ENCODE data around the gene PROB1. TPM values are rescaled to one million over a fixed set of nuclear protein-coding genes. Genes with fewer than 3 reads are reported as not detected.
"Not testable (repeated sequence)": the region's sequence is repeated elsewhere in the genome, so short reads cannot be mapped to it uniquely, and the experiment has no call there.

The PROB1 gene
- polyA plus RNA-seq, 1 donor: 55.2 TPM

DNA sequence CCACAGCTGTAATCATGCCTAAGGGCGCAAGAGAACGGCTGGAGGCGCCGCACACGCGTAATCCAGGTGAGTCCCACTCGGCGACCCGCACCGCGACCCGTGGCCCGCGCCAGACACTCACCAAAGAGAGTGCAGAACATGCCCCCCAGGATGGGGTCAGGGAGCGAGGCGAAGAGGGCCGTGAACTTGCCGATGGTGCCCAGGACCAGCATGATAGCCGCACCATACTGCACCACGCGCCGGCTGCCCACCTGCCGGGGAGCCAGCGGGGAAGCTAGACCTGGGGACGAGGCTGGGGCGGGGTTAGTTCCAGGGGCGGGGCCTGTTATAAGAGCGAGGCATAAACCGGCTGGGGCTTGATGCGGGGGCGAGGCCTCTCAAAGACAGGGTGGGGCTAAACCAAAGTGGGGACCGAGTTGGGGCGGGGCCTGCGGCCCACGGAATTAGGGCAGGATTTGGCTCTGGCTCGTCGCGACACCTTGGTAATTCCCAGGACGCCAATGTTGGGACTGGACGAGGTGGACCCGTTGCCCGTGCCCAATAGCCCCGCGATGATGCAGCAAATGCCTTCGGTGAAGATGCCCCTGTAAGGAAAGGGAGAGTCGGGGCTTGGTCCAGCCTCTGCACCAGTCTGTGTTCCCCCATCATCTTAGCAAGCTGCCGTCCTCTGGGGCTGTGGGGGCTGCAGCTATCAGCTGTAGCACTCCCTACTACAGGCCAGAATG, 16.6 kb downstream of the PROB1 start:
- no peak for DNase-seq

DNA sequence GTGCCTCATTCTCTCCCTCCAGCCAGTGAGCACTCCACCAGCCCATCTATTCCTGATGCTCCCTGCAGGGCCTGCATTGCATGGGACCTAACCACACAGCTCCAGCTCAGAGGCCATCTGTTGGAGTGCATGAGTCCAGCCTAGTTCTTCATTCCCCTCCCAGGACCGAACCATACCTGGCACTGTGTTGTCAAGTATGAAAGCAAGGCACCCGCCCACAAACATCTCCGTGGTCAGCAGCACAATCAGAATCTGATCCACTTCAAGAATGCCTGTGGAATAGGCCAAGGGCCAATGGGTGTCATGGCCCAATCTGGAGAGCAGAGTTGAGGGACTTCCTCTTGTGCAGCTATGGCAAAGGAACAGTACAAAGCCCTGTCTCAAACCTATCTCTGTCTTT, 17.7 kb downstream of the PROB1 start:
- DNase-seq: no peak

DNA sequence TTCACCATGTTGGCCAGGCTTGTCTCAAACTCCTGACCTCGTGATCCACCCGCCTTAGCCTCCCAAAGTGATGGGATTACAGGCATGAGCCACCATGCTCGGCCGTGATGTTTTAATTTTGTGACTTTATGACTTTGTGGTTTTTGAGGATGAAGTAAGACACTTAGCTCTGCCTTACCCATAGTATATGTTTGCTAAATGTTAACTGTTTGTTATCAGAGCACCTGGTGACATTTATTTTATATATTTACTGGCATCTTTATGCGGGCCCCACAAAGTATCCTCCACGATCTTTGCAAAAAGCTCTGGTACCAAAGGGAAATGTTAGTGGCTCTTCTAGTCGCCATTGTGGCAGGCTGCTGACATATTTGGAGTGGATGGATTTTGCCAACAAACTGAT, 18.5 kb downstream of the PROB1 start:
- no peak for DNase-seq

DNA sequence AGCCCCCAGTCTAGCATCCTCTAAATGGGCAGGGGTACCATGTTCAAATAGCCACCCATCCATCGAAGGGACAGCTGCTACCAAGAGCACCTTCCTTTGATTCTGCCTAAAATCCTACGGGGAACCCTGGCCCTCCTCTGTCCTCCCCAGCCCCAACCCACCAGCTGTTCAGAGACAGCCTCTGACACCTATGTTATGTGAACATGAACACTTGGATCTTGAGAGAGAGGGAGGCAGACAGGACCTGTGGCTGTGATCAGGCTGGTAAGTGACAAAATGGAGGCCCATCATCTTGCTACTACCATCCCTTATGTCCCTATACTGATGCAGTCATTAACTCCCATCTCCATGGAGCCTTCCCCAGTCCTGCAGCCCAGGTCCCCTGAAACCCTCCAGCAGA, 20.0 kb downstream of the PROB1 start:
- DNase-seq: no peak

DNA sequence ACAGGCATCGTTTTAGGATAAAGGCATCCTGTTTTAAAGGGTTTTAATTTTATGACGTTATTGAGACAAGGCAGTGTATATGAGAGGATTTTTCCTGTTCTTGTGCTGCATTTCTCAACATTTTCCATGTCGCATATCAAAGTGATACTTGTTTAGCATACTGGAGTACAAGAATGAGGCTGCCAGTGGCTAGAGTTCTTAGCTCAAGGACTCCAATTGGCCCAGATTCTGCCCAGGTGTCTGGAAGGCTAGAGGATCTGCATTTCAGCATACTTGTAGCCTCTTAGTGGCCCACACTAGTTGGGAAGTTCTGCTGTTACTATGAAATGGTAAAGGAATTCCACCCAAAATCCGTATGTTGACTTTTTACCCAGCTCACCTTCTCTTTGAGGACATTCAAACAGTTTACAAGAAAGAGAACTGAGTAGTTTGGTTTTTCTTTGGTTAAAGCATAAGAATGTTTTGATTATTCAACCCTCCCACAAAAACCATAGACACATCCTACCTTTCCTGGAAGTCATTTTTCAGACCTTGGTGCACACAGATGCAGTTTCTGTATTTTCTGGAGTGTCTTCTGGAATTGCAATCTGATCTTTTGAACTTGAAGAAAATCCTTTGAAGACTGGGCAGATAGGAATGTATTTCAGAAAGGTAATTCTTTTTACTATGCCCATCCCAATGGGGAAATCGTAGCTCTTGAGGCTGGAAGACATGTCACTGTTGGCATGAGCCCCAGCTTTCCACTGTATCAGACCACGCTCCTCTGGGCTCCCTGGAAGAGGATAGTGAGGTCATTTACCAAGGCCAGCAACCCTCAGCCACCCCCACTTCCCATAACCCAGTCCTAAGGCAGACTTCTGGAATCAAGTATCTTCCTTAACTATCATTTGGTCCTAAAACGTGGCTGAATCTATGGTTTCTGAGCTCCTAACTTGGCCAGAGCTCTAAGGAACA, 23.1 kb downstream of the PROB1 start:
- no peak for DNase-seq

DNA sequence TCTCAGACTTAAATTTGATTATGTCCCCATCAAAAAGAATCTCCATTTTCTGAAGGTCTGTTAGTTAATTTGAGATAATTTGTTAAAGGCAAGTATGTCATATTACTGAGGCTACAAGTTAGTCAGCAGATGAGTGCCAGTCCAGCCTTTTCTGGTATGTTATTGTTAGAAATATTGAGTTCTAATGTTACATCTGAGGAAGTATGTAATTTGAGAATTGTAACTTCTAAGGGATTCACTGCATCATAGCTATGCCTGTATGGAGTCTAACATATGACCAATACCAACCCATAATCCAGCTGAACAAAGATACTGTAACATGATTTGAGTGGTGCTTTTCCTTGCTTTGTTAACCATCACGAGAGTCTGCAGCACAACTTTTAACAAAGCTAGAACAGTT, 25.7 kb downstream of the PROB1 start:
- DNase-seq: no peak

DNA sequence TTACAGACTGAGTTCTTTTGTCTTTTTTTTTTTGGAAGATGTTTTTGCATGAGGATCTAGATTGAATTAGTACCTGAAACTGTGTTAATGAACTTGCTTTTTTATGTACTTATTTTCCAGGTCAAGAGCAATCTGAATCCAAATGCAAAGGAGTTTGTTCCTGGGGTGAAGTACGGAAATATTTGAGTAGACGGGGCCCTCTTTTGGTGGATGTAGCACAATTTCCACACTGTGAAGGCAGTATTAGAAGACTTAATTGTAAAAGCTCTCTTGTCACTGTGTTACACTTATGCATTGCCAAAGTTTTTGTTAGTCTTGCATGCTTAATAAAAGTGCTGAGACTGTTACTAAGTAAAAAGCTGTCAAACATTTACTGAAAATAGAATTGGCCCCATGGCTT, 26.3 kb downstream of the PROB1 start:
- no peak for DNase-seq

DNA sequence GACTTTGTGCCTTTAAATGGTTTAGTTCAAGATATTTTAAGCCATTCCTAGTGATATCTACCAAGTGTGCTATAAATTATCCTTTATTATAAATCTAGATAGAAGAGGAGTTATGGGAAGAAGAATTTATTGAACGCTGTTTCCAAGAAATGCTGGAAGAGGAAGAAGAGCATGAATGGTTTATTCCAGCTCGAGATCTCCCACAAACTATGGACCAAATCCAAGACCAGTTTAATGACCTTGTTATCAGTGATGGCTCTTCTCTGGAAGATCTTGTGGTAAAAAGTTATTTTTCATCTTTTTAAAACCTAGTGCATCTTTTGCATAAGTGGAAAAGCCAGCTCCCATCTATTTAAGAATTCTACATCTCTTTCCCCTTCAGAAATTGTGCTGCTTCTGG, 30.4 kb downstream of the PROB1 start:
- DNase-seq: no peak

DNA sequence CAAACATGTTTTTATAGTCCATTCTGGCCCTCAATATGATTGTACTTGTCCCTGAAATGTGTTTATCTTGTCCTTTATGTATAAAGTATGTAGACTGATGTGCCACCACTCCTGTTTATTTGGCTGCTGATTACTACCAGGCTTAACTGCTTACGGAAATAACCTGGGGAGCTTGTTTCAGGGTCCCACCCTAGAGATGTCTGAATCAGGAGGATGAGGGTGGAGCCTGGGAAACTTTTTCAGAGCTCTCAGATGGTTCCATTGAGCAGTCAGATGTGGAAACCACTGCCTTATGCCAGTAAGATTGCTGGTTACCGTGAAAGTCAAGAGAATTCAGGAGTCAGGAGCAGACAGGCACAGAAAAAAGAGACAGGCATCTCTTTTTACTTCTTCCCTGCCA, 31.0 kb downstream of the PROB1 start:
- DNase-seq: no peak

DNA sequence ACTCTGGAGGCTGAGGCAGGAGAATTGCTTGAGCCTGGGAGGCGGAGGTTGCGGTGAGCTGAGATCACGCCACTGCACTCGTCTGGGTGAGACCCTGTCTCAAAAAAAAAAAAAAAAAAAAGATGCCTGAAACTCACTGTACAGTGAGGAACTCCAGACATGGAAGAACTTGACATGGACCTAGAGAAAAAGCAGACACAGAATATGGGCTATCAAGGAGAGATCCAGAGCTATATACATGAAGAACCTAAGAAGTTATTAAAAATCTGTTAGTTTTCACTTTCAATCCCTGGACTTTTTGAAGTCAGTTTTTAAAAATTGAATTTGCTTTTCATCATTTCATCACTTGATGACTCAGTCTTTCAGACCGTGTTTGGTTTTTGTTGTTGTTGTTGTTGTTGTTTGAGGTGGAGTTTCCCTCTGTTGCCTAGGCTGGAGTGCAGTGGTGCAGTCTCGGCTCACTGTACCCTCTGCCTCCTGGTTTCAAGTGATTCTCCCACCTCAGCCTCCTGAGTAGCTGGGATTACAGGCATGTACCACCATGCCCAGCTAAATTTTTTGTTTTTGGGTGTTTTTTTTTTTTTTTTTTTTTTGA, 33.0 kb downstream of the PROB1 start:
- DNase-seq: no peak

DNA sequence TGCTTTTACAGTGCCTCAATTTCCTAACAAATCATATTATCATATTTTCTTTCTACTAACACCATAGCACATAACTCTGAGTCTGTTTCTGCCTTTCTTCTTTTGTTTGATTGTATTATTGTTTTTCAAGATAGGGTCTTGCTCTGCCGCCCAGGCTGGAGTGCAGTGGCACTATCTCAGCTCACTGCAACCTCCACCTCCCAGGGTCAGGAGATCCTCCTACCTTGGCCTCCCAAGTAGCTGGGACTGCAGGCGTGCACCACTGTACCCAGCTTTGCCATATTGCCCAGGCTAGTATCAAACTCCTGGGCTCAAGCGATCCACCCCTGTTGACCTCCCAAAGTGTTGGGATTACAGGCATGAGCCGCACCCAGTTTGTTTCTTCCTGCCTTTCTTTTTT, 34.5 kb downstream of the PROB1 start:
- no peak for DNase-seq

DNA sequence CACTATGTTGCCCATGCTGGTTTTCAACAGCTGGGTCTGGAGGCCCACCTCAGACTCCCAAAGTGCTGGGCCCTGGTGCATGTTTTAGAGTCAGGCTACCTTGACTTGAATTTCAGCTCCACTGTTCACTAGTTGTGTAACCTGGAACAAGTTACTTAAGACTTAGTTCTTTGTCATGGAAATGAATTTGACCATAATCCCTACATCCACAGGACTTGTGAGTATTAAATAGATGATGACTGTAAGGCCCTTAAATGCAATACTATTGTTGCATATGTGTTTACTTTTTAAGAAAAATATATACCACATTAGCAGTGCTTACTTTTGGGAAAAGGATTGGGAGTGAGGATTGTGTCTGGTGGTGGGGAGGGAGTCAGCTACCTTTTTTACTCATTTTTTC, 36.8 kb downstream of the PROB1 start:
- DNase-seq: no peak

DNA sequence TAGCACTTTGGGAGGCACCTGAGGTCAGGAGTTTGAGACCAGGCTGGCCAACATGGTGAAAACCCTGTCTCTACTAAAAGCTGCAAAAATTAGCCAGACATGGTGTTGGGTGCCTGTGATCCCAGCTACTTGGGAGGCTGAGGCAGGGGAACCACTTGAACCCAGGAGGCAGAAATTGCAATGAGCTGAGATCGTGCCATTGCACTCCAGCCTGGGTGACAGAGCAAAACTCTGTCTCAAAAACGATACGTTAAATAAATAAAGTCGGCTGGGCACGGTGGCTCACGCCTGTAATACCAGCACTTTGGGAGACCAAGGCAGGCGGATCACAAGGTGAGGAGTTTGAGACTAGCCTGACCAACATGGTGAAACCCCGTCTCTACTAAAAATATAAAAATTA, 39.0 kb downstream of the PROB1 start:
- not testable (repeated sequence) for DNase-seq

DNA sequence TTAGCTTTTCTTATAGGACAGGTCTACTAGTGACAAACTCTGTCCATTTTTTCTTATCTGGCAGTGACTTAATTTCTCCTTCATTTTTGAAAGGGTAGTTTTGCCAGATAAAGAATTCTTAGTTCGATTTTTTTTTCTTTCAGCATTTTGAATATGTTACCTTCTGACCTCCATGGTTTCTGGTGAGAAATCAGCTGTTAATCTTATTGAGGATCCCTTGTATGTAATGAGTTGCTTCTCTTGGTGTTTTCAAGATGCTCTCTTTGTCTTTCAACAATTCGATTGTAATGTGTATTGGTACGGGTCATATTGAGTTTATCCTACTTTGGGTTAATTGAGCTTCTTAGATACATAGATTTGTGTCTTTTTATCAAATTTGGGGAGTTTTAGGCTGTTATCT, 40.7 kb downstream of the PROB1 start:
- no peak for DNase-seq

DNA sequence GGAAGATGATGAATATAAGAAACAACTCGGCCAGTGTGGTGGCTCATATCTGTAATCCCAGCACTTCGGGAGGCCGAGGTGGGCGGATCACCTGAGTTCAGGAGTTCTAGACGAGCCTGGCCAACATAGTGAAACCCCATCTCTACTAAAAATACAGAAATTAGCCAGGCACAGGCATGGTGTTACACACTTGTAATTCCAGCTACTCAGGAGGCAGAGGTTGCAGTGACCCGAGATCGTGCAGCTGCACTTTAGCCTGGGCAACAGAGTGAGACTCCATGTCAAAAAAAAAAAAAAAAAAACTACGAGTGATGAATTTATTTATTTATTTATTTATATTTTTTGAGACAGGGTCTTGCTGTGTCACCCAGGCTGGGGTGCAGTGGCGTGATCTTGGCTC, 47.0 kb downstream of the PROB1 start:
- not testable (repeated sequence) for DNase-seq

DNA sequence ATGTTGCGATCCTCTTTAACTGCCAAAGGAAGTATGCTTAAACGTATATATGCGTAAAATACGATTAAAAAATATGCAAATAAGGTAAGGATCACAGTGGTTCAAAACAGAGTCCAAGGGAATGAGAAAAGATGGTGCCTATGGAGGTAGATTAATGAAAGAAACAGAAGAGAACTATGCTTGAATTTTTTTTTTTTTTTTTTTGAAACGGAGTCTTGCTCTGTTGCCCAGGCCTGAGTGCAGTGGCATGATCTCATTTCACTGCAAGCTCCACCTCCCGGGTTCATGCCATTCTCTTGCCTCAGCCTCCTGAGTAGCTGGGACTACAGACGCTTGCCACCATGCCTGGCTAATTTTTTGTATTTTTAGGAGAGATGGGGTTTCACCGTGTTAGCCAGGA, 49.5 kb downstream of the PROB1 start:
- not testable (repeated sequence) for DNase-seq

DNA sequence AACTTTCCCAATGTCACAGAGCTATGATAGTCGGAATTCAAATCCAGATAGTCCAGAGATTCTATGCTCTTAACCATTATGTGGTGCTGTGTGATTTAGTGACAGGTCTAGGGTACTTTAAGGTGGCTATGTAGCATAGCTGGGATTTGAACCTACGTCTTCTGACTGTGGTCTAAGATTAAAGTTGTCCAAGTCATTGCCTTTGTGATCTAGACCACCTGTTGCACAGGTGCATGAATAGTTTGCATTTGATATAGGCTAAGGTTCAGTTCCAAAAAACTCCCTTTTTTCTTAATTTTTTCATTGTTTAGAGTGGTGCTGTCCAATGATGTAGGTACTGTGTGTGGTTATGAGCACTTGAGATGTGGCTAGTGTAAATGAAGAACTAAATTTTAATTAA, 50.7 kb downstream of the PROB1 start:
- DNase-seq: no peak

DNA sequence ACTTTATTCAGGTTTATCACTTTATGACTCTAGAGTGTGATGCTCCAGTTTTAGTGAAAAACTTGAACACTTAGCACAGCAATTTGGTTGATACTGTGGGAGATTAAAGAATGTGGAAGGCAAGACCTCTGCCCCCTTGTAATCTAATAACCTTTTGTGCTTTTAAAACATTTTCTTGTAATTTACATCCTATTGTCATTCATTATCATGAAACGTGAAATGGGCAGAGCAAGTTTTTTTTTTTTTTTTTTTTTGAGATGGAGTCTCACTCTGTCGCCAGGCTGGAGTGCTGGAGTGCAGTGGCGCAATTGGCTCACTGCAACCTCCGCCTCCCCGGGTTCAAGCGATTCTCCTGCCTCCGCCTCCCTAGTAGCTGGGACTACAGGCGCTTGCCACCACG, 51.4 kb downstream of the PROB1 start:
- DNase-seq: no peak

DNA sequence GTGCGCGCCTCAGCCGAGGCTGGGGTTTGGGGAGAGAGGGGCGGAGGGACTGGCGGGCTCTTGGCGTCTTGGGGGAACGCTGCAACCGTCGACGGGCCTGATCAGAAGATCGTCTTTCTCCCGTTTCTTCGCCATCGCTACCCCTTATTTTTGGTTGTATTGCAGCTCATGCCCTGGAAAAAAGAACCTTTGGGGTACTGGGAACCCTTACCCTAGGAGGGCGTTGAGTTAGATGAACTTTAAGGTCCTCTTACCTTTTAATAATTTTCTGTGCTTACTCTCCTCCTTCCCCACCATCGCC, 52.5 kb downstream of the PROB1 start:
- no peak for DNase-seq

DNA sequence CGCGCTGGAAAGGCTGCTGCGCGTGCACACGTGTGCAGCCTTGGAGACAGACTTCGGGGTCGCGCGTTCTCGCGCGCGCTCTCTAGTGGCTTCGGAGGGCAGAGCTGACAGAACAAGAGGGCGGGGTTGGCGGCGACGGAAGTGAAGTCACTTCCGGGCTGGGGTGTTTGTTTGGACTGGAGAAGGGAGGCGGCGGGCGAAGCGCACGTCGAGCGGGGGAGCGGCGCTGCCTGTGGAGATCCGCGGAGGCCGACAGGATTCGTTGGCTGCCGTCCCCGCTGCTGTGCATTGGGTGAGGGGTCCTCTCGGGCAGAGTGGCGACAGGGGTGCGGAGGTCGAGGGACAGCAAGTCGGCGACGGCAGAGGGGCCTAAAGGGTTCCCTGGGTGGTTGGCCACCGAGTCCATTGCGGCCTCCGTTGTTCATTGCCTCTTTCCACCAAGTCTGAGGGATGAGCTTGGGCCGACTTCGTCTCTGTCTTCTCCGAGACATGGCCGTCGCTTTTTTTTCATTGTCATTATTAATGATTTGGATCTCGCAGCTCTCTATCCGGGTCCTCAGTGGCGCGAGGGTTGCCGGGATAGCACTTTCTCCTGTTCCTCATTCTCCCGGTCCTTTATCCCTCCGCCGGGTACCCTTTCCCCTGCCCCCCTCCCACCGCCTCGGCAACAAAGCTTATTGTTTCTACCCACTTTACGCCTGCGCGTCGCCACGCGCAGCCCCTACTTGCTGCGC, 53.0 kb downstream of the PROB1 start, which contains the start of gene PAIP2:
PAIP2 (plus strand) TSS at position 166 of the 734 bp plus-strand sequence. CDS start 21,931 bp downstream, outside the sequence.
- DNase-seq: peak; percentile 99

DNA sequence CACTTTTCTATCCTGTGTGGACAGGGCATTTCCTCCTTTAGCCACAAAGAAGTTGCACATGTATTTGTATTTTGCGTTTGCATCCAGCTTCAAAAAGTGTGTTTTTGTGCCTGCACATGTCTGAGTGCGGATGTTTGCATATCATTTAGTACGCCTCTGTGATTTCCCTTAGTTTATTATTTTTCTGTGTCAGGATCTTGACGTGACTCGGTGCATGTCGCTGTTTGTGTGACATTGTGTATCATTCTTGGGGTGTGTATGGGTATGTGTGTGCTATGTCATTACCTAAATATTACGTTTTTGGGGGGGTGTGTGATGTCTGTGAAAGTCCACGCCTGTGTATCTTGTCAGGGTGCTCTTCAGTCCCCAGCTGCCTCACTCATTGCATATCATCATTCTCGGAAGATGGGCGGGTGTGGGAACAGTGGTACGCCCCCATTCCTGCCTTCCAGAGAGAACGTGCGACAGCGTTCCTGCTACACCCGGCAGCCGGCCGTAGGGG, 53.7 kb downstream of the PROB1 start:
- no peak for DNase-seq

All from hindlimb muscle (tissue), 1 donor.